Measurements from ENCODE around the gene CYP4F8. TPM values are rescaled to one million over a fixed set of nuclear protein-coding genes. Genes with fewer than 3 reads are reported as not detected.

Gene CYP4F8, protein sequence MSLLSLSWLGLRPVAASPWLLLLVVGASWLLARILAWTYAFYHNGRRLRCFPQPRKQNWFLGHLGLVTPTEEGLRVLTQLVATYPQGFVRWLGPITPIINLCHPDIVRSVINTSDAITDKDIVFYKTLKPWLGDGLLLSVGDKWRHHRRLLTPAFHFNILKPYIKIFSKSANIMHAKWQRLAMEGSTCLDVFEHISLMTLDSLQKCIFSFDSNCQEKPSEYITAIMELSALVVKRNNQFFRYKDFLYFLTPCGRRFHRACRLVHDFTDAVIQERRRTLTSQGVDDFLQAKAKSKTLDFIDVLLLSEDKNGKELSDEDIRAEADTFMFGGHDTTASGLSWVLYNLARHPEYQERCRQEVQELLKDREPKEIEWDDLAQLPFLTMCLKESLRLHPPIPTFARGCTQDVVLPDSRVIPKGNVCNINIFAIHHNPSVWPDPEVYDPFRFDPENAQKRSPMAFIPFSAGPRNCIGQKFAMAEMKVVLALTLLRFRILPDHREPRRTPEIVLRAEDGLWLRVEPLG
- not detected for total RNA-seq

DNA sequence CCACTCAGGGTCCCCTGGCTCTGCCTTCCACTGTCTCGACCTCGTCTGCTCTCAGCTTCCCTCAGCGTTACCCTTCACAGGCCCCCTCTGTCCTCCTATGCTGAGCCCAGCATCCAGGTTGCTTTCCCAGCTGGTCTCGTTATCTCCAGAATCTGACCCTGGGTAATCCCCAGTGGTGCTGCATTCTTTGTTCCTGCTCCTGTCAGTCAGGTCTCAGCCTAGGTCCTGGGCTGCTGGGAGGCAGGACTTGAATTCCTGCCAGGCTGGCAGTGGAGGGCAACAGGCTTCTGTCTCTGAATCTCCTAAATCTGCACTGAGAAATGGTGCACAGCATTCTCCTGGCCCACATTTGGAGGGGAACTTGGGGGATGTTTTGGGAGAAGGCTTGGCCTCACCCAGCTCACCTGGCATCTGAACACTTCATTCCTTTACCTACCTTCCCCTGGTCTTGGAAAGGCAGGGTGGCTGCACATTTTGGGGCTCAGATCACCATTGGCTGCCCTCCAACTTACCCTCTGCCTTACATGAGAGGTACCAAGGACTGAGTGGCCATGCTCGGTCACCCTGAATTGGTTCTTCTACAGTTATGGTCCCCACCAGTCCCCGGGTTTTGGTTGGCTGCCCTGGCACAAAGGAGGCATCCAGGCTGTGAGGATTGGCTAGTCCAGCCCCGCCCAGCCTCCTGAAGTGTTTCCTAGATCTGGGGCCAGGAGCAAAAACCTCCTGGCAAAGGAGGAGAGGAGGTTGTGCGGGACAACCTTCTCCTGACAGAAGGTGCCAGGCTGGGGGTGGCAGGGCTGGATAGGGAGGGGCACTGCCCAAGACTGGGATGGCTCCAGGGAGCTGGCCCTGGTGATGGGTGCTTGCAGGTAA is at the start of gene CYP4F8:
Gene CYP4F8 (plus strand): TSS at position 712 of the 873 bp plus-strand sequence. CDS start 399 bp downstream, outside the sequence.
- Histone ChIP-seq H3K4me1 (no peaks in the 10 kb centered on the region), H3K9me3 (no peaks in the 10 kb centered on the region), H3K27me3 (no peaks in the 10 kb centered on the region), H3K27ac (no peak within 1 kb of the TSS), H3K4me3 (no peak within 1 kb of the TSS), H3K36me3 (no peaks in the 10 kb centered on the region)
- intact Hi-C loops (cut with DNase I; ENCODE audit: low total_unique reads) (no loop called here), in situ Hi-C loops (cut with MboI; ENCODE audit: low sequenced_read_pairs in 4 of 4) (loop anchor here in 1 of 4 donors (25.0 kb wide), 1 partner anchor 548 kb away; the partner anchor contains the start of gene CIB3)
- ATAC-seq (no peak), DNase-seq (no peak)
- TF ChIP-seq, protein P1, sequence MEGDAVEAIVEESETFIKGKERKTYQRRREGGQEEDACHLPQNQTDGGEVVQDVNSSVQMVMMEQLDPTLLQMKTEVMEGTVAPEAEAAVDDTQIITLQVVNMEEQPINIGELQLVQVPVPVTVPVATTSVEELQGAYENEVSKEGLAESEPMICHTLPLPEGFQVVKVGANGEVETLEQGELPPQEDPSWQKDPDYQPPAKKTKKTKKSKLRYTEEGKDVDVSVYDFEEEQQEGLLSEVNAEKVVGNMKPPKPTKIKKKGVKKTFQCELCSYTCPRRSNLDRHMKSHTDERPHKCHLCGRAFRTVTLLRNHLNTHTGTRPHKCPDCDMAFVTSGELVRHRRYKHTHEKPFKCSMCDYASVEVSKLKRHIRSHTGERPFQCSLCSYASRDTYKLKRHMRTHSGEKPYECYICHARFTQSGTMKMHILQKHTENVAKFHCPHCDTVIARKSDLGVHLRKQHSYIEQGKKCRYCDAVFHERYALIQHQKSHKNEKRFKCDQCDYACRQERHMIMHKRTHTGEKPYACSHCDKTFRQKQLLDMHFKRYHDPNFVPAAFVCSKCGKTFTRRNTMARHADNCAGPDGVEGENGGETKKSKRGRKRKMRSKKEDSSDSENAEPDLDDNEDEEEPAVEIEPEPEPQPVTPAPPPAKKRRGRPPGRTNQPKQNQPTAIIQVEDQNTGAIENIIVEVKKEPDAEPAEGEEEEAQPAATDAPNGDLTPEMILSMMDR (IDR thresholded peaks at IDR 0.05 in 4 of 5, conservative IDR thresholded peaks at IDR 0.05 in 1 of 5) = no peak
- no peak for TF ChIP-seq POLR2A (IDR thresholded peaks at IDR 0.05)

DNA sequence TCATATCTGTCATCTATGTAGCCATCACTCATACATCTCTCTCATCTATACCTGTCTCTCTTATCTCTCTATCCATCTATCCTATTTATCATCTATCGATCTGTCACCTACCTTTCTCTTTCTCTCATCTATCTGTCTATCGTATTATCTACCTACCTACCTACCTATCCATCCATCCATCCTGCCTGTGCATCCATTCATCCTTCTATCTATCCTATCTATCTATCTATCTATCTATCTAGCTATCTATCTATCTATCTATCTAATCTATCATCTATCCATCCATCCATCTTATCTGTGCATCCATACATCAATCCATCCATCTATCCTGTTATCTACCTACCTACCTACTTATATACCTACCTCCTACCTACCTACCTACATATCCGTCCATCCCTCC is 44.6 kb upstream of the CYP4F8 start:
- DNase-seq (no peak), ATAC-seq (no peak)
- intact Hi-C loops (cut with DNase I; ENCODE audit: low total_unique reads) (no loop called here), in situ Hi-C loops (cut with MboI; ENCODE audit: low sequenced_read_pairs in 4 of 4) (loop anchor here (25.0 kb wide), 4 partner anchors 108 to 483 kb away; partner anchors contain the start of genes AKAP8 (in 2 of the 4), OR1I1 (in 1 of the 4) and RASAL3 (in 1 of the 4))
- no peak overlapping the region for H3K4me3 ChIP-seq
- H3K27ac ChIP-seq = no peak overlapping the region
- no peaks in the 10 kb centered on the region for H3K4me1 ChIP-seq
- peaks cover 0 to 9% (median 4%) of the 10 kb centered on the region in 3 donors for H3K27me3 ChIP-seq
- no peaks in the 10 kb centered on the region for H3K36me3 ChIP-seq
- TF ChIP-seq POLR2A (IDR thresholded peaks at IDR 0.05) = no peak
- TF ChIP-seq, protein P1 (IDR thresholded peaks at IDR 0.05 in 4 of 5, conservative IDR thresholded peaks at IDR 0.05 in 1 of 5) = no peak
- no peaks in the 10 kb centered on the region for H3K9me3 ChIP-seq

DNA sequence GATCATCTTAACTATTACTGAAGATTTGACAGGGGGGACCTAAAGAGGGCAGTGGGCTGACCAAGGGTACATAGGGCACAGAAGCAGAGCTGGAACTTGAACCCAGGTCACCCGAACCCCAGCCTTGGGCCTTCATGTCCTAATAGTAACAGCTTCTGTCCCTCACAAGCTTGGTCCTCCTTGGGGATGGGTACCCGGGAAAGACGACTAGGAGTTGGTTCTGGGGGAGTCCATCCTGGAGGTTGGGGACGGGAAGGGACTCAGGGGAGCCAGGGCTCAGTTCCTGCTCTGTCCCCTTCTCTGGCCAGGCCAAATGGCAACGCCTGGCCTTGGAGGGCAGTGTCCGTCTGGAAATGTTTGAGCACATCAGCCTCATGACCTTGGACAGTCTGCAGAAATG is 39.6 kb upstream of the CYP4F8 start:
- TF ChIP-seq, protein P1 (IDR thresholded peaks at IDR 0.05 in 4 of 5, conservative IDR thresholded peaks at IDR 0.05 in 1 of 5) = no peak
- TF ChIP-seq POLR2A (IDR thresholded peaks at IDR 0.05) = no peak
- no peak overlapping the region for H3K4me3 ChIP-seq
- ATAC-seq (no peak), DNase-seq (no peak)
- H3K9me3 ChIP-seq = no peaks in the 10 kb centered on the region
- intact Hi-C loops (cut with DNase I; ENCODE audit: low total_unique reads) = no loop called here
- H3K4me1 ChIP-seq = no peaks in the 10 kb centered on the region
- no peaks in the 10 kb centered on the region for H3K36me3 ChIP-seq
- H3K27ac ChIP-seq = no peak overlapping the region
- in situ Hi-C loops (cut with MboI; ENCODE audit: low sequenced_read_pairs in 4 of 4) = loop anchor here in 3 of 4 donors (25.0 kb wide), 2 partner anchors 587 to 612 kb away; partner anchors contain the start of genes AP1M1 (in 2 of the 3), FAM32A (in 2 of the 3) and CIB3 (in 1 of the 3)
- H3K27me3 ChIP-seq = peaks cover 0 to 7% (median 4%) of the 10 kb centered on the region in 3 donors

DNA sequence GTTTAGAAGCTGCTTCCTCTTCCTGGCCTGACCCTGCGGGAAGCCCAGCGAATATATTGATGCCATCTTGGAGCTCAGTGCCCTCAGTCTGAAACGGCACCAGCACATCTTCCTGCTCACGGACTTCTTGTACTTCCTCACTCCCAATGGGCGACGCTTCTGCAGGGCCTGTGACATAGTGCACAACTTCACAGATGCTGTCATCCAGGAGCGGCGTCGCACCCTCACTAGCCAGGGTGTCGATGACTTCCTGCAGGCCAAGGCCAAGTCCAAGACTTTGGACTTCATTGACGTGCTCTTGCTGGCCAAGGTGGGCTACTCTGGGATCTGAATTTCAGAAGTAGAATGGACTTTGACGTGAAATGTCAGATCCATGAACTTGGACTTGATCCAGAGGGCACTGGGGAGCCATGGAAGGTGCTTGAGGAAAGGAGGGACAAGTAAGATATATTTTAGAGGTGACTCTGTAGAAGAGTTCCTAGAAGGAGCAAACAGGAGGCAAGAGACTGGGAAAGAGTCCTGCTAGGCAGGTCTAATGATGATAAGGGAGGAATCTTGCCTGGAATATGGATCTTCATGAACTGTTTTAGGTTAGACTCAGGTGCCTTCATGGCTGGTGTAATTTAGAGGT is 38.4 kb upstream of the CYP4F8 start:
- Histone ChIP-seq H3K27ac (no peak overlapping the region), H3K4me3 (no peak overlapping the region), H3K27me3 (peaks cover 0 to 10% (median 2%) of the 10 kb centered on the region in 3 donors), H3K36me3 (no peaks in the 10 kb centered on the region), H3K4me1 (no peaks in the 10 kb centered on the region), H3K9me3 (no peaks in the 10 kb centered on the region)
- TF ChIP-seq POLR2A (IDR thresholded peaks at IDR 0.05) = no peak
- TF ChIP-seq, protein P1 (IDR thresholded peaks at IDR 0.05 in 4 of 5, conservative IDR thresholded peaks at IDR 0.05 in 1 of 5) = no peak
- intact Hi-C loops (cut with DNase I; ENCODE audit: low total_unique reads) = no loop called here
- in situ Hi-C loops (cut with MboI; ENCODE audit: low sequenced_read_pairs in 4 of 4) = loop anchor here in 3 of 4 donors (25.0 kb wide), 2 partner anchors 586 to 611 kb away; partner anchors contain the start of genes AP1M1 (in 2 of the 3), FAM32A (in 2 of the 3) and CIB3 (in 1 of the 3)
- ATAC-seq = no peak
- no peak for DNase-seq

Measured in gastrocnemius medialis (tissue), 4 donors.